ENCODE measurements around the gene ATP9B. TPM values are rescaled to one million over a fixed set of nuclear protein-coding genes. Genes with fewer than 3 reads are reported as not detected.

ATP9B gene
- total RNA-seq, 1 experiment from 2014 or later, result 8.6 TPM

- ChIA-PET CTCF (interaction anchor here (0.6 kb wide), 1 partner anchor 339 kb away, joined by 23 read pairs; no protein-coding TSS in a partner anchor), POLR2A (ENCODE audit: unreplicated experiment) (no interaction called here)
- no peak overlapping the region for H2AFZ ChIP-seq
- H3K9me3 ChIP-seq (ENCODE audit: insufficient read depth, low read depth), result no peaks in the 10 kb centered on the region
- no peaks in the 10 kb centered on the region for H3K9me2 ChIP-seq (ENCODE audit: insufficient read depth)
- no peaks in the 10 kb centered on the region for H3F3A ChIP-seq (ENCODE audit: insufficient read depth, low read depth)
- H4K20me1 ChIP-seq (ENCODE audit: insufficient read depth), result no peaks in the 10 kb centered on the region
- H3K27ac ChIP-seq, result no peak overlapping the region
- no peaks in the 10 kb centered on the region for H3K27me3 ChIP-seq (ENCODE audit: insufficient read depth, low read depth)
- BruUV-seq (replicated peaks), result no TSS peak
- H3K4me2 ChIP-seq, result no peak overlapping the region
- no peak for DNase-seq
- no peaks in the 10 kb centered on the region for H3K79me2 ChIP-seq (ENCODE audit: low read depth)
- H3K36me3 ChIP-seq (ENCODE audit: low read depth), result no peaks in the 10 kb centered on the region
- no peak overlapping the region for H3K4me3 ChIP-seq
- intact Hi-C loops (cut with micrococcal nuclease; ENCODE audit: unreplicated experiment), result no loop called here
- peaks cover 7% of the 10 kb centered on the region; the same call in 1 of the 2 replicates for H3K4me1 ChIP-seq (replicated peaks; ENCODE audit: insufficient read depth)
- no peak for TF ChIP-seq EZH2 (IDR thresholded peaks at IDR 0.05; ENCODE audit: low read depth)
- TF ChIP-seq, protein P1, sequence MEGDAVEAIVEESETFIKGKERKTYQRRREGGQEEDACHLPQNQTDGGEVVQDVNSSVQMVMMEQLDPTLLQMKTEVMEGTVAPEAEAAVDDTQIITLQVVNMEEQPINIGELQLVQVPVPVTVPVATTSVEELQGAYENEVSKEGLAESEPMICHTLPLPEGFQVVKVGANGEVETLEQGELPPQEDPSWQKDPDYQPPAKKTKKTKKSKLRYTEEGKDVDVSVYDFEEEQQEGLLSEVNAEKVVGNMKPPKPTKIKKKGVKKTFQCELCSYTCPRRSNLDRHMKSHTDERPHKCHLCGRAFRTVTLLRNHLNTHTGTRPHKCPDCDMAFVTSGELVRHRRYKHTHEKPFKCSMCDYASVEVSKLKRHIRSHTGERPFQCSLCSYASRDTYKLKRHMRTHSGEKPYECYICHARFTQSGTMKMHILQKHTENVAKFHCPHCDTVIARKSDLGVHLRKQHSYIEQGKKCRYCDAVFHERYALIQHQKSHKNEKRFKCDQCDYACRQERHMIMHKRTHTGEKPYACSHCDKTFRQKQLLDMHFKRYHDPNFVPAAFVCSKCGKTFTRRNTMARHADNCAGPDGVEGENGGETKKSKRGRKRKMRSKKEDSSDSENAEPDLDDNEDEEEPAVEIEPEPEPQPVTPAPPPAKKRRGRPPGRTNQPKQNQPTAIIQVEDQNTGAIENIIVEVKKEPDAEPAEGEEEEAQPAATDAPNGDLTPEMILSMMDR (conservative IDR thresholded peaks at IDR 0.05), result no peak
Measured at GRCh38 chr18:79214056-79214455, 144.9 kb downstream of the ATP9B start.

- POLR2A ChIA-PET (ENCODE audit: unreplicated experiment), result no interaction called here
Measured at GRCh38 chr18:79216176-79216575, 147.0 kb downstream of the ATP9B start.

GRCh38 chr18:79217979-79218604 is 148.9 kb downstream of the ATP9B start:
- POLR2A ChIA-PET (ENCODE audit: unreplicated experiment), result no interaction called here
- H2AFZ ChIP-seq, result no peak overlapping the region
- H3K79me2 ChIP-seq (ENCODE audit: low read depth), result no peaks in the 10 kb centered on the region

More at GRCh38 chr18:79216176-79216575, 147.0 kb downstream of the ATP9B start:
- Histone ChIP-seq H2AFZ (no peak overlapping the region), H3F3A (ENCODE audit: insufficient read depth, low read depth) (no peaks in the 10 kb centered on the region), H3K9me3 (ENCODE audit: insufficient read depth, low read depth) (no peaks in the 10 kb centered on the region), H3K27me3 (ENCODE audit: insufficient read depth, low read depth) (no peaks in the 10 kb centered on the region), H3K4me1 (replicated peaks; ENCODE audit: insufficient read depth) (peaks cover 7% of the 10 kb centered on the region; the same call in 1 of the 2 replicates), H4K20me1 (ENCODE audit: insufficient read depth) (no peaks in the 10 kb centered on the region; the same call in 1 of the 2 replicates), H3K27ac (no peak overlapping the region), H3K4me3 (no peak overlapping the region), H3K9me2 (ENCODE audit: insufficient read depth) (no peaks in the 10 kb centered on the region), H3K79me2 (ENCODE audit: low read depth) (no peaks in the 10 kb centered on the region), H3K4me2 (no peak overlapping the region), H3K36me3 (ENCODE audit: low read depth) (no peaks in the 10 kb centered on the region)
- intact Hi-C loops (cut with micrococcal nuclease; ENCODE audit: unreplicated experiment), result no loop called here
- TF ChIP-seq, protein P1 (conservative IDR thresholded peaks at IDR 0.05), result no peak
- no peak for TF ChIP-seq EZH2 (IDR thresholded peaks at IDR 0.05; ENCODE audit: low read depth)
- CTCF ChIA-PET, result no interaction called here
- no TSS peak for BruUV-seq (replicated peaks)
- DNase-seq, result no peak

More at GRCh38 chr18:79217979-79218604, 148.9 kb downstream of the ATP9B start:
- H3K4me3 ChIP-seq, result no peak overlapping the region
- DNase-seq, result no peak
- no peaks in the 10 kb centered on the region for H3K4me1 ChIP-seq (replicated peaks; ENCODE audit: insufficient read depth)
- TF ChIP-seq, protein P1 (conservative IDR thresholded peaks at IDR 0.05), result no peak
- TF ChIP-seq EZH2 (IDR thresholded peaks at IDR 0.05; ENCODE audit: low read depth), result no peak
- intact Hi-C loops (cut with micrococcal nuclease; ENCODE audit: unreplicated experiment), result no loop called here
- H3F3A ChIP-seq (ENCODE audit: insufficient read depth, low read depth), result no peaks in the 10 kb centered on the region
- CTCF ChIA-PET, result no interaction called here
- H3K36me3 ChIP-seq (ENCODE audit: low read depth), result no peaks in the 10 kb centered on the region
- no peaks in the 10 kb centered on the region for H3K27me3 ChIP-seq (ENCODE audit: insufficient read depth, low read depth)
- no peak overlapping the region for H3K27ac ChIP-seq
- no peak overlapping the region for H3K4me2 ChIP-seq
- no TSS peak for BruUV-seq (replicated peaks)
- no peaks in the 10 kb centered on the region; the same call in 1 of the 2 replicates for H4K20me1 ChIP-seq (ENCODE audit: insufficient read depth)
- no peaks in the 10 kb centered on the region for H3K9me2 ChIP-seq (ENCODE audit: insufficient read depth)
- no peaks in the 10 kb centered on the region for H3K9me3 ChIP-seq (ENCODE audit: insufficient read depth, low read depth)

Data from PC-9 (cell line).